Measurements from ENCODE around the gene DMRT3.
"Not testable (repeated sequence)": the region's sequence is repeated elsewhere in the genome, so short reads cannot be mapped to it uniquely, and the experiment has no call there.

Gene DMRT3

DNA sequence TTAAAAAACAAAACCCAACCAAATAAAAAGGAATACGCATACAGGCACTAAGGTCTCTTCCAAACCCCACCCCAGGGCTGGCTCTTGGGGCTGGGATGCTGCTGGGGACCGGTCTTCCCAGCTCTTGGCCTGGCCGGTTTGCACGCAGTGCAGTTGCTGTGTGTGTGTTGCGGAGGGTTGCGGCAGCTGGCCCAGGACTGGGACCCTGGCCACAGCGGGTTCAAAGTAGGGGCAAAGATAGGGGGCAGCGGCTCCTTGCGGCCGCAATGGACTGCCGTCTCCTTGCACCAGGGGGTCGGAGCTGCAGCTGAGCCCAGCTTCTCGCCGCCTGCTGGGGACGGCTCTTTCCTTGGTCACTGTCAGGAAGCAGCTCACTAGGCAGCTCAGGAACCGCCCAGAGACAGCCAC is 5.0 kb downstream of the DMRT3 start:
- H3K9me3 ChIP-seq (replicated peaks; ENCODE audit: low read length), result no peaks in the 10 kb centered on the region
- no peak overlapping the region for H3K4me2 ChIP-seq (ENCODE audit: low read length)
- no peak overlapping the region for H3K9ac ChIP-seq (ENCODE audit: low read depth, low read length)
- H3K4me3 ChIP-seq (ENCODE audit: low read length), result no peak overlapping the region
- no peaks in the 10 kb centered on the region for H3K4me1 ChIP-seq (ENCODE audit: control insufficient read depth, insufficient read depth, low read length)
- peaks cover 65% of the 10 kb centered on the region for H3K27me3 ChIP-seq (ENCODE audit: control insufficient read depth, insufficient read depth, low read length)
- no peaks in the 10 kb centered on the region for H3K36me3 ChIP-seq (ENCODE audit: insufficient read depth, low read length)

DNA sequence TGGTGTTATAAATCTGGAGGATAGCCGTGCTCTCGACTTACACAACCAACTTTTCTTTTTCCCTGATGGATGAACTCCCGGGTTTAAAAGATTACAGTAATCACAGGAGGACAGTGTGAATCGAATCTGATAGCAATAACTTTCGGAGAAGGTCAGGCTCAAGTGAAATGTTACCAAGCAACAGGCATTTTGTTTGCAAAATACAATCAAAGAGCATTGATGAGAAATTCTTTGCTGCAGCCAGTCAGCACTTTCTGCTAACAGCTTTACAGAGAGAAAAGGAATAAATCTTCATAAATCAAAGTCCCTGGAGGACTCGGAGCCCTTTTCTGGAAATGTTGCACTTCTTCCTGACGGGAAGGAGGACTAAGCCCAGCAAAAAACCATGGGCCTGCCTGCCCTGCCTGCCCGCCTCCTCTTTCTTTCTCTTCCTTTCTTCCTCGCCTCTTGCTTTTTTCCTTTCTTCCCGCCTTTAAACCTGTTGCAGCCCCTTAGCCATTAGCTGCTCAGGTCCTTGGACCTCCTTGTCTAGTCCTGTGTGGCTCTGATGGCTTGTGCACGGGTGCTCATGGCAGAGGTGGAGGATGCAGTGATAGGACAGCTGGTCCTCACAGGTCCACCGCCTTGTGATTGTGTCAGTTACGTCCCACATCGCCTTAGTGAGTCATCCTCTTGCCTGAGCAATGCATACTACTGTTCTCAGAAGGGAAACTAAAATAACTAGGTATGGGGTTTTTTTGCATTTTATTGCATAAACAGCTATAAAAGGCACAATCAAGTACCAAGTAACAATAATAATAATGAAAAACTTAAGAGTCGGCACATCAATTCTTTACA is 6.2 kb downstream of the DMRT3 start:
- H3K27me3 ChIP-seq (ENCODE audit: control insufficient read depth, insufficient read depth, low read length), result peaks cover 56% of the 10 kb centered on the region
- no peaks in the 10 kb centered on the region for H3K4me1 ChIP-seq (ENCODE audit: control insufficient read depth, insufficient read depth, low read length)
- H3K4me2 ChIP-seq (ENCODE audit: low read length), result no peak overlapping the region
- H3K9ac ChIP-seq (ENCODE audit: low read depth, low read length), result no peak overlapping the region
- no peaks in the 10 kb centered on the region for H3K9me3 ChIP-seq (replicated peaks; ENCODE audit: low read length)
- no peaks in the 10 kb centered on the region for H3K36me3 ChIP-seq (ENCODE audit: insufficient read depth, low read length)
- no peak overlapping the region for H3K4me3 ChIP-seq (ENCODE audit: low read length)

DNA sequence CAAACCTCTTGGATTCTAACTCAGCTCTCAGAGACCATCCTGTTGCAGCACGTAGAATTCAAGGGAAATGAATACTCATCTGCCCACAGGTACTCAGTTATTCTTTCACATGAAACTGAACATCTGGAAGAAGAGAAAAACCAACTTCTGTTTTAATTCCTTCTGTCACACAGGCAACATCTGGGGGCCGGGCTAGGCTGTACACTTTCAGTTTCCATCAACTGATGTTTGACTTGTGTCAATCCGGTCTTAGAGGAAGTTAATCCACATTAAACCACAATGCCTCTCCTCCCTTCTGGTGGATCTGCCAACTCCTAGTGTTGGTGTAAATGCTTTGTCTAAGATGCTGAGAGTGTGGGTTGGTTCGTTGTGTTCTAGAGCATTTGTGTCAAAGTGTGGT is 17.6 kb downstream of the DMRT3 start:
- Histone ChIP-seq H3K27me3 (ENCODE audit: control insufficient read depth, insufficient read depth, low read length) (peaks cover 7% of the 10 kb centered on the region), H3K9me3 (replicated peaks; ENCODE audit: low read length) (no peaks in the 10 kb centered on the region)

DNA sequence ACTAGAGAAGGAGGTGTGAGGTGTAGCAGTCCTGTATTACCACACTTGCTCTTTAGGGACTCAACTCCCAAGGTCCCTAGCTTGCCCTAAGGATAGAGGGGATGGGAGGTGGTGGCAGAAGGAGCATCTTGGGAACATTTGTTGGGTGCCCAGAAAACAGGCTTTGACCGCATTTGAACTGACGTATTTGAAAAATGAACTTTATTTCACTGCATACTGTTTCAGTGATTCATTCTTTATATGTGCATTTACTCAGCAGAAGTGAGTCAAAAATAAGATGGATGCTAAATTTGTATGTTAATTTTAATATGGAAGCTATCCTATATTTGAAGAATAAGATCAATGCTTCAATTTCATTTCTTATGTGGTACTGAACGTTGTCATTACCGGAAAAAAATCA is 18.7 kb downstream of the DMRT3 start:
- H3K27me3 ChIP-seq (ENCODE audit: control insufficient read depth, insufficient read depth, low read length), result peaks cover 3% of the 10 kb centered on the region
- no peaks in the 10 kb centered on the region for H3K36me3 ChIP-seq (ENCODE audit: insufficient read depth, low read length)
- peak overlapping the region; percentile 74 for H3K4me2 ChIP-seq (ENCODE audit: low read length)
- H3K4me3 ChIP-seq (ENCODE audit: low read length), result peak overlapping the region; percentile 53
- peaks cover 14% of the 10 kb centered on the region for H3K4me1 ChIP-seq (ENCODE audit: control insufficient read depth, insufficient read depth, low read length)
- peak overlapping the region; percentile 57 for H3K9ac ChIP-seq (ENCODE audit: low read depth, low read length)
- H3K9me3 ChIP-seq (replicated peaks; ENCODE audit: low read length), result no peaks in the 10 kb centered on the region

More for the DNA sequence above, 17.6 kb downstream of the DMRT3 start:
- Histone ChIP-seq H3K4me1 (ENCODE audit: control insufficient read depth, insufficient read depth, low read length) (peaks cover 14% of the 10 kb centered on the region), H3K36me3 (ENCODE audit: insufficient read depth, low read length) (no peaks in the 10 kb centered on the region), H3K4me2 (ENCODE audit: low read length) (no peak overlapping the region), H3K4me3 (ENCODE audit: low read length) (no peak overlapping the region), H3K9ac (ENCODE audit: low read depth, low read length) (no peak overlapping the region)

DNA sequence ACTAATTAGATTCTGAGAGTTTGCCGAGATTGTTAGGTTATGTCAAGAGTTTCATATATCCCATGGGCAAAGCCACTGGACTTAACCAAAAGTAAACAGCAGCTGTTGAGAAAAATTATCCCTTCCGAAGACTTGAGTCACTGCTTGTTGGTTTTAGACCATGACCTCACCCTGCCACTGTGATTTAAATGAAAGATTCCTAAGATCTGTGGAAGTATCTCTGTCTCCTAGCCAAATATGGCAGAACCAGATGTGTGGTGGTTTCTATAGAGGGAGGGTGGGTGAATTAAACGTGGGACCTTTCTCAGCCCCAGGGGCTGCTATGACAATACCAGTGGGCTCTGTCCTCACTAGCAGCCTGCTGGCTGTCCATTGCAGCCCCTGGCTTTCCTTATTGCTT is 19.3 kb downstream of the DMRT3 start:
- H3K27me3 ChIP-seq (ENCODE audit: control insufficient read depth, insufficient read depth, low read length), result peaks cover 3% of the 10 kb centered on the region
- no peaks in the 10 kb centered on the region for H3K36me3 ChIP-seq (ENCODE audit: insufficient read depth, low read length)
- H3K4me2 ChIP-seq (ENCODE audit: low read length), result peak overlapping the region; percentile 74
- H3K4me1 ChIP-seq (ENCODE audit: control insufficient read depth, insufficient read depth, low read length), result peaks cover 14% of the 10 kb centered on the region
- H3K4me3 ChIP-seq (ENCODE audit: low read length), result peak overlapping the region; percentile 53
- H3K9ac ChIP-seq (ENCODE audit: low read depth, low read length), result peak overlapping the region; percentile 57
- no peaks in the 10 kb centered on the region for H3K9me3 ChIP-seq (replicated peaks; ENCODE audit: low read length)

DNA sequence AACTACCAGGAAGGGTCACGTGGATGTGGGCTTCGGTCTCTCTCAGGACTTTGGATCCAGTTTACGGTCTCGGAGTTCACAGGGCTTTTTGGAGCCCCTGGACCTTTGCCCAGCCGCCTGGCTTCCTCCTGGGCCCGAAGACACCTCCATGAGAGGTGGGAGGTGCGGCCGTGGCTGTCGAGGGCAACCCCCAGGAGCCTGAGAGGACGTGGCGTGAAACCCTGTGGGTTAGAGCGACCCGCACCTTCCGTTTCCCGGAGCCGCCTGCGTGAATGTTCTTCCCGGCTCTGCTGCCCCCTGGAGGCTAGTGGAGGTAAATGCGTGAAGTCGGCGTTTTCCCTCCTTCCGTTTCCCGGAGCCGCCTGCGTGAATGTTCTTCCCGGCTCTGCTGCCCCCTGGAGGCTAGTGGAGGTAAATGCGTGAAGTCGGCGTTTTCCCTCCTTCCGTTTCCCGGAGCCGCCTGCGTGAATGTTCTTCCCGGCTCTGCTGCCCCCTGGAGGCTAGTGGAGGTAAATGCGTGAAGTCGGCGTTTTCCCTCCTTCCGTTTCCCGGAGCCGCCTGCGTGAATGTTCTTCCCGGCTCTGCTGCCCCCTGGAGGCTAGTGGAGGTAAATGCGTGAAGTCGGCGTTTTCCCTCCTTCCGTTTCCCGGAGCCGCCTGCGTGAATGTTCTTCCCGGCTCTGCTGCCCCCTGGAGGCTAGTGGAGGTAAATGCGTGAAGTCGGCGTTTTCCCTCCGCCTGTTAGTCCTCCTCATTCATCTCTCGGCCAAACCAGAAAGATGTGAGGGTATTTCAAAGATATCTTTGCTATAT is 22.1 kb downstream of the DMRT3 start:
- H3K9me3 ChIP-seq (replicated peaks; ENCODE audit: low read length); H3K36me3 ChIP-seq (ENCODE audit: insufficient read depth, low read length); H3K27me3 ChIP-seq (ENCODE audit: control insufficient read depth, insufficient read depth, low read length); H3K4me2 ChIP-seq (ENCODE audit: low read length); H3K9ac ChIP-seq (ENCODE audit: low read depth, low read length); H3K4me3 ChIP-seq (ENCODE audit: low read length): not testable (repeated sequence)
- peaks cover 18% of the 10 kb centered on the region for H3K4me1 ChIP-seq (ENCODE audit: control insufficient read depth, insufficient read depth, low read length)

DNA sequence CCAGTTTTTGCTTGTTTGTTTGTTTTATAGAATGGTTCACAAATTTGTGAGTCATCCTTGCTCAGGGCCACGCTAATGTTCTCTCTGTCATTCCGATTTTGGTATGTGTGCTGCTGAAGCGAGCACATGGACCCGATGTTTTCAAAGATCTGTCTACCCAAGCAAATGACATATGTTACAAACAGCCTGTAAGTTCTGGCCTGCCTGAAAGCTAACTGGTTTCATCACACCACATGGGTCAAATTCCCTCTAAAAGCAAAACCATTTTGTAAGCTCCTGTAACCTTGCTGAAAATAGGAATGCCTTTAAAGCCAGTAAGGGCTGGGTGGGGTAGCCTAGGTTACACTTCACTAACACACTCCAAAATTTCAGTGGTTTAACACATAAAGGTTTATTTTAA is 25.4 kb downstream of the DMRT3 start:
- H3K27me3 ChIP-seq (ENCODE audit: control insufficient read depth, insufficient read depth, low read length), result no peaks in the 10 kb centered on the region
- no peak overlapping the region for H3K4me2 ChIP-seq (ENCODE audit: low read length)
- no peak overlapping the region for H3K4me3 ChIP-seq (ENCODE audit: low read length)
- H3K9me3 ChIP-seq (replicated peaks; ENCODE audit: low read length), result no peaks in the 10 kb centered on the region
- no peaks in the 10 kb centered on the region for H3K36me3 ChIP-seq (ENCODE audit: insufficient read depth, low read length)
- peaks cover 4% of the 10 kb centered on the region for H3K4me1 ChIP-seq (ENCODE audit: control insufficient read depth, insufficient read depth, low read length)
- H3K9ac ChIP-seq (ENCODE audit: low read depth, low read length), result no peak overlapping the region

DNA sequence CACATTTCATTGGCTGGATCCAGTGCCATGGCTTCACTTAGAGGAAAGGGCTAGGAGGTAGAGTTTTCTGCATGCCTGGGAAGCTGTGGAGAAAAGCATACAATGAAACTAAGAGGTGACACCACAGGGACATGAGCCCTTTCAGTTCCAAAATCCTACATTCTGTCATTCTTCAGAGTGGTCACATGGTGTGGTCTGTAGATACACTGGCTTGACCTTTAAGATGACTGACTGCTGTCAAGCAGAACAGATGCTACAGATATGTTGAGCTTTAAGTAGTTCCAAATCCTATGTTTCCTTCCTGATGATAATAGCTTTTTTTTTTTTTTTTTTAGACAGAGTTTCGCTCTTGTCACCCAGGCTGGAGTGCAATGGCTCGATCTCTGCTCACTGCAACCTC is 26.2 kb downstream of the DMRT3 start:
- H3K9ac ChIP-seq (ENCODE audit: low read depth, low read length), result no peak overlapping the region
- no peak overlapping the region for H3K4me2 ChIP-seq (ENCODE audit: low read length)
- no peaks in the 10 kb centered on the region for H3K36me3 ChIP-seq (ENCODE audit: insufficient read depth, low read length)
- H3K4me1 ChIP-seq (ENCODE audit: control insufficient read depth, insufficient read depth, low read length), result peaks cover 4% of the 10 kb centered on the region
- H3K27me3 ChIP-seq (ENCODE audit: control insufficient read depth, insufficient read depth, low read length), result no peaks in the 10 kb centered on the region
- no peak overlapping the region for H3K4me3 ChIP-seq (ENCODE audit: low read length)
- H3K9me3 ChIP-seq (replicated peaks; ENCODE audit: low read length), result no peaks in the 10 kb centered on the region

DNA sequence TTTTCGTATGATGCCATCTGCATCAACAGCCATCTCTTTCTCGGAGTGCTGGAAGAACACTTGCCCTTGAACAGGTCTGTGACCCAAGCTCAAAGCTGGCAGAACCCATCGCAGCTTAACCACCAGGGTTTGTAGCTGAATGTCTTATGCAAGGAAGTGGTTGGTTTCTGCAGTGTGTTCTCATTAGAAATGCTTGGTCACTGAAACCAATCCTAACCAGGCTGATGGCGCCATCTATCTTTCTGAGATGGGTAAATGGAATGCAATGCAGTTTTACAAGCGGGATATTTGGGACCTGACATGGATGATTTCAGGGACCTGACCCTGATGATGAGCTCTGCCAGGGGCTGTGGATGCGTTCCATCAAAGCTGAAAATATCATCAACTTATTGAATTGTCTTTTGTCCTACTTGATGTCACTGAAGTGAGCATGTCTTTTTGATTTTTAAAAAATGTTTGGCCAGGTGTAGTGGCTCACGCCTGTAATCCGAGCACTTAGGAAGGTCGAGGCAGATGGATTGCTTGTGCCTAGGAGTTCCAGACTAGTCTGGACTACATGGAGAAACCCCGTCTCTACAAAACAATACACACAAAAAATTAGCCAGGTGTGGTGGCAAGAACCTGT is 28.7 kb downstream of the DMRT3 start:
- H3K9me3 ChIP-seq (replicated peaks; ENCODE audit: low read length), result no peaks in the 10 kb centered on the region
- no peak overlapping the region for H3K4me3 ChIP-seq (ENCODE audit: low read length)
- no peaks in the 10 kb centered on the region for H3K36me3 ChIP-seq (ENCODE audit: insufficient read depth, low read length)
- no peak overlapping the region for H3K4me2 ChIP-seq (ENCODE audit: low read length)
- H3K9ac ChIP-seq (ENCODE audit: low read depth, low read length), result no peak overlapping the region
- H3K4me1 ChIP-seq (ENCODE audit: control insufficient read depth, insufficient read depth, low read length), result peaks cover 11% of the 10 kb centered on the region
- H3K27me3 ChIP-seq (ENCODE audit: control insufficient read depth, insufficient read depth, low read length), result no peaks in the 10 kb centered on the region

DNA sequence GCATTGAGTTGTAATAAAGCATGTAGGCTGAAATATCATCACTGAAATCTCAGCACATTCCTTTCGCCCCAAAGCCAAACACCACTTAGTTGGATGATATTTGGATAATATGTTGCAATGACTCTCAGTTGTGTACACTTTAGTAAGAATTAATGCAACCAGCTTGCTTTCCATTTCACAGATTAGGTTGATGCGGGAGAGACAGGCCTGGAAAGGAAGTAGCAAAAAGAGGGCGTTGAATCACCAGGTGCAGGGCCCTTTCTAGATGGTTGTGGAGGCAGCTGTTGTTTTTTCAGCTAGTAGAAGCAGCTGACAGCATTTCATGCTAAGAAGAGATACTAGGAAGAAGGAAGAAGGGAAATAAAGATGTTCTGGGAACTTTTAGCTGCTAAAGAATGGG is 30.9 kb downstream of the DMRT3 start:
- H3K27me3 ChIP-seq (ENCODE audit: control insufficient read depth, insufficient read depth, low read length), result no peaks in the 10 kb centered on the region
- H3K9me3 ChIP-seq (replicated peaks; ENCODE audit: low read length), result no peaks in the 10 kb centered on the region
- no peaks in the 10 kb centered on the region for H3K36me3 ChIP-seq (ENCODE audit: insufficient read depth, low read length)

DNA sequence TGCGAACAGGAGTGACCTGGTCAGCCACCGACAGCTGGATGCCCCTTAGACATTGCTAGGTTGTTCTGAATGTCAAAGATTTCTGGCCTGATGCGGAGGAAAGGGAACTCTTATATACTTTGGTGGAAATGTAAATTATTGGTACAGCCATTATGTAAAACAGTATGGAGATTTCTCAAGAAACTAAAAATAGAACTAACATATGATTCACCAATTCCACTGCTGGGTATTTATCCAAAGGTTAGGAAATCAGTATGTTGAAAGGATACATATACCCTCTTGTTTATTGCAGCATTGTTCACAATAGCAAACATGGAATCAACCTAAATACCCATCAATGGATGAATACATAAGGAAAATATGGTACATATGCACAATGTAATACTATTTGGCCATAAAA is 31.8 kb downstream of the DMRT3 start:
- Histone ChIP-seq H3K4me3 (ENCODE audit: low read length) (no peak overlapping the region), H3K27me3 (ENCODE audit: control insufficient read depth, insufficient read depth, low read length) (no peaks in the 10 kb centered on the region), H3K36me3 (ENCODE audit: insufficient read depth, low read length) (no peaks in the 10 kb centered on the region), H3K9me3 (replicated peaks; ENCODE audit: low read length) (no peaks in the 10 kb centered on the region), H3K9ac (ENCODE audit: low read depth, low read length) (no peak overlapping the region), H3K4me2 (ENCODE audit: low read length) (no peak overlapping the region), H3K4me1 (ENCODE audit: control insufficient read depth, insufficient read depth, low read length) (peaks cover 7% of the 10 kb centered on the region)

More for the DNA sequence above, 30.9 kb downstream of the DMRT3 start:
- peaks cover 7% of the 10 kb centered on the region for H3K4me1 ChIP-seq (ENCODE audit: control insufficient read depth, insufficient read depth, low read length)
- H3K9ac ChIP-seq (ENCODE audit: low read depth, low read length), result no peak overlapping the region
- H3K4me3 ChIP-seq (ENCODE audit: low read length), result no peak overlapping the region
- H3K4me2 ChIP-seq (ENCODE audit: low read length), result no peak overlapping the region

All from skeletal muscle satellite cell (primary cell).